Effector memory CD8-positive, alpha-beta T cell (primary cell): ENCODE measurements around the gene UFD1.

Source experiments
- ATAC-seq: fragments of 150-1000 bp; cut with Tn5 transposase; replicated peaks from 2 replicates; pipeline ENCODE4 v1.10.0; 2021; ENCODE audit warnings: mild to moderate bottlenecking, moderate library complexity
- DNase-seq, 3 experiments: peaks; one replicate each; pipeline ENCODE4 v3.0.0; 2021
- H3K27ac Mint-ChIP-seq, 2 donors: one replicate each; pipeline ENCODE4 v1.8.0; 2022; ENCODE audit warnings: mild to moderate bottlenecking in 2 of 2, mixed read lengths in 2 of 2, moderate library complexity in 2 of 2
- H3K27me3 Mint-ChIP-seq, 2 donors: one replicate each; pipeline ENCODE4 v1.8.0; 2022; ENCODE audit warnings: mixed read lengths in 2 of 2
- H3K36me3 Mint-ChIP-seq: one replicate; pipeline ENCODE4 v1.8.0; 2022; ENCODE audit warnings: mild to moderate bottlenecking, moderate library complexity, mixed read lengths; ENCODE audit not compliant: insufficient read depth
- H3K4me1 Mint-ChIP-seq, 2 donors: one replicate each; pipeline ENCODE4 v1.8.0; 2022; ENCODE audit warnings: low read depth in 2 of 2, mixed read lengths in 2 of 2
- H3K4me3 Mint-ChIP-seq, 2 donors: one replicate each; pipeline ENCODE4 v1.8.0; 2022; ENCODE audit warnings: mild to moderate bottlenecking in 2 of 2, mixed read lengths in 2 of 2, moderate library complexity in 2 of 2
- H3K9me3 Mint-ChIP-seq, 2 donors: one replicate each; pipeline ENCODE4 v1.8.0; 2022; ENCODE audit warnings: mixed read lengths in 2 of 2
- total RNA-seq, 9 experiments: gene quantifications; one replicate each; lab custom pipeline; 2026; lab: John Stamatoyannopoulos, UW

UFD1 gene
- total RNA-seq: 68.9 to 123 (median 83.8) reads per million in 9 experiments

GRCh38 chr22:19478901-19479354, at the start of gene UFD1:
TSS of gene UFD1 (minus strand) at chr22:19479193. CDS start at chr22:19479085, 108 bp downstream.
- no peaks in the 10 kb centered on the region for H3K9me3 Mint-ChIP-seq
- H3K36me3 Mint-ChIP-seq: peaks cover 15% of the 10 kb centered on the region
- DNase-seq (peak; percentile 77 to 80 (median 78)), ATAC-seq (peak; percentile 61)
- H3K27ac Mint-ChIP-seq: peak within 1 kb of the TSS; percentile 99
- peak within 1 kb of the TSS; percentile 88 to 95 for H3K4me3 Mint-ChIP-seq
- H3K4me1 Mint-ChIP-seq: peaks cover 23 to 28% of the 10 kb centered on the region in 2 donors
- H3K27me3 Mint-ChIP-seq: no peaks in the 10 kb centered on the region

- no peaks in the 10 kb centered on the region for H3K36me3 Mint-ChIP-seq
- no peaks in the 10 kb centered on the region for H3K9me3 Mint-ChIP-seq
- H3K4me3 Mint-ChIP-seq: no peak overlapping the region
- peaks cover 35 to 59% of the 10 kb centered on the region in 2 donors for H3K27me3 Mint-ChIP-seq
- H3K27ac Mint-ChIP-seq: no peak overlapping the region
- DNase-seq (no peak), ATAC-seq (no peak)
- peaks cover 3 to 6% of the 10 kb centered on the region in 2 donors for H3K4me1 Mint-ChIP-seq
Observed at GRCh38 chr22:19527861-19528417, 48.9 kb upstream of the UFD1 start.

- H3K27me3 Mint-ChIP-seq: peaks cover 38 to 65% of the 10 kb centered on the region in 2 donors
Observed at GRCh38 chr22:19527321-19527721, 48.3 kb upstream of the UFD1 start.

GRCh38 chr22:19526702-19527111, 47.7 kb upstream of the UFD1 start:
- Mint-ChIP-seq H3K4me3 (no peak overlapping the region), H3K27me3 (peaks cover 38 to 71% of the 10 kb centered on the region in 2 donors), H3K4me1 (peaks cover 3 to 6% of the 10 kb centered on the region in 2 donors)

More at GRCh38 chr22:19527321-19527721, 48.3 kb upstream of the UFD1 start:
- H3K27ac Mint-ChIP-seq: no peak overlapping the region
- H3K4me3 Mint-ChIP-seq: no peak overlapping the region
- no peaks in the 10 kb centered on the region for H3K9me3 Mint-ChIP-seq
- ATAC-seq: no peak
- DNase-seq: no peak
- peaks cover 3 to 6% of the 10 kb centered on the region in 2 donors for H3K4me1 Mint-ChIP-seq
- no peaks in the 10 kb centered on the region for H3K36me3 Mint-ChIP-seq

GRCh38 chr22:19526076-19526701, 47.2 kb upstream of the UFD1 start:
- no peak for DNase-seq
- Mint-ChIP-seq H3K9me3 (no peaks in the 10 kb centered on the region), H3K4me1 (peaks cover 3 to 6% of the 10 kb centered on the region in 2 donors), H3K4me3 (no peak overlapping the region), H3K27me3 (peaks cover 38 to 72% of the 10 kb centered on the region in 2 donors), H3K36me3 (no peaks in the 10 kb centered on the region), H3K27ac (no peak overlapping the region)
- no peak for ATAC-seq

More at GRCh38 chr22:19526702-19527111, 47.7 kb upstream of the UFD1 start:
- H3K36me3 Mint-ChIP-seq: no peaks in the 10 kb centered on the region
- H3K9me3 Mint-ChIP-seq: no peaks in the 10 kb centered on the region
- ATAC-seq (no peak), DNase-seq (no peak)
- H3K27ac Mint-ChIP-seq: no peak overlapping the region

- Mint-ChIP-seq H3K9me3 (no peaks in the 10 kb centered on the region), H3K4me3 (no peak overlapping the region), H3K36me3 (no peaks in the 10 kb centered on the region), H3K27ac (no peak overlapping the region), H3K4me1 (peaks cover 3 to 6% of the 10 kb centered on the region in 2 donors), H3K27me3 (peaks cover 34 to 67% of the 10 kb centered on the region in 2 donors)
- DNase-seq (no peak), ATAC-seq (no peak)
Observed at GRCh38 chr22:19525666-19526065, 46.7 kb upstream of the UFD1 start.

GRCh38 chr22:19525116-19525660, 46.2 kb upstream of the UFD1 start:
- Mint-ChIP-seq H3K27ac (no peak overlapping the region), H3K36me3 (no peaks in the 10 kb centered on the region), H3K27me3 (peaks cover 32 to 62% of the 10 kb centered on the region in 2 donors), H3K9me3 (no peaks in the 10 kb centered on the region), H3K4me1 (peaks cover 3 to 6% of the 10 kb centered on the region in 2 donors), H3K4me3 (peak overlapping the region; percentile 52 to 66)
- DNase-seq: no peak
- ATAC-seq: no peak

- no peak within 1 kb of the TSS for H3K27ac Mint-ChIP-seq
- no peaks in the 10 kb centered on the region for H3K9me3 Mint-ChIP-seq
- H3K4me1 Mint-ChIP-seq: peaks cover 3 to 6% of the 10 kb centered on the region in 2 donors
- no peak for DNase-seq
- H3K27me3 Mint-ChIP-seq: peaks cover 32 to 62% of the 10 kb centered on the region in 2 donors
- no peak for ATAC-seq
- H3K36me3 Mint-ChIP-seq: no peaks in the 10 kb centered on the region
- H3K4me3 Mint-ChIP-seq: peak within 1 kb of the TSS; percentile 52 to 66
Observed at GRCh38 chr22:19524170-19525115, 45.5 kb upstream of the UFD1 start, which contains the start of gene CLDN5. TSS of gene CLDN5 (minus strand) at chr22:19524410. CDS start at chr22:19524255, 155 bp downstream.

GRCh38 chr22:19523240-19524169, 44.5 kb upstream of the UFD1 start:
- peak overlapping the region; percentile 6 to 43 for H3K4me3 Mint-ChIP-seq
- DNase-seq (no peak), ATAC-seq (no peak)
- H3K4me1 Mint-ChIP-seq: peaks cover 3 to 6% of the 10 kb centered on the region in 2 donors
- H3K9me3 Mint-ChIP-seq: no peaks in the 10 kb centered on the region
- no peaks in the 10 kb centered on the region for H3K36me3 Mint-ChIP-seq
- H3K27me3 Mint-ChIP-seq: peaks cover 32 to 58% of the 10 kb centered on the region in 2 donors
- H3K27ac Mint-ChIP-seq: no peak overlapping the region

- no peaks in the 10 kb centered on the region for H3K36me3 Mint-ChIP-seq
- peaks cover 32 to 53% of the 10 kb centered on the region in 2 donors for H3K27me3 Mint-ChIP-seq
- H3K4me3 Mint-ChIP-seq: peak overlapping the region in 1 of 2 donors; percentile 43
- no peak for ATAC-seq
- H3K4me1 Mint-ChIP-seq: peaks cover 3 to 6% of the 10 kb centered on the region in 2 donors
- no peaks in the 10 kb centered on the region for H3K9me3 Mint-ChIP-seq
- no peak for DNase-seq
- no peak overlapping the region for H3K27ac Mint-ChIP-seq
Observed at GRCh38 chr22:19522881-19523239, 43.9 kb upstream of the UFD1 start.

- no peak overlapping the region for H3K27ac Mint-ChIP-seq
- H3K27me3 Mint-ChIP-seq: peaks cover 31 to 49% of the 10 kb centered on the region in 2 donors
- H3K4me3 Mint-ChIP-seq: no peak overlapping the region
- no peaks in the 10 kb centered on the region for H3K9me3 Mint-ChIP-seq
- DNase-seq: no peak
- H3K36me3 Mint-ChIP-seq: no peaks in the 10 kb centered on the region
- no peak for ATAC-seq
- peaks cover 3 to 6% of the 10 kb centered on the region in 2 donors for H3K4me1 Mint-ChIP-seq
Observed at GRCh38 chr22:19522190-19522880, 43.3 kb upstream of the UFD1 start.
